ENCODE results near the gene EEF1A1.

EEF1A1 gene

DNA sequence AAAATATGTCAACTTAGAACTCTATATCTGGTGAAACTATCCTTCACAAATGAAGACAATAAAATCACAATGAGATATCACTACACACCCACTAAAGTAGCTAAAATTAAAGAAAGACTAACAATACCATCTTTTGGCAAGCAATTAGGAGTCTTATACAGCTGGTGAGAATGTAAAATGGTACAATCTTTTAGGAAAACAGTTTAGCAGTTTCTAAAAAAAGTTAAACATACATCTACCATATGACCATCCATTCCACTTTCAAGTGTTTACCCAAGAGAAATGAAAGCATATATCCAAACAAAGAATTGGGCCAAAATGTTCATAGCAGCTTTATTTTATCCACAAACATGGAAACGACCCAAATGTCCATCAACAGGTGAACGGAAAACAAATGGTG, 13.8 kb upstream of the EEF1A1 start:
- no peak overlapping the region for H2BK5ac ChIP-seq (ENCODE audit: low read depth, low read length, poor library complexity, severe bottlenecking)
- H3K14ac ChIP-seq (ENCODE audit: low read length in 2 of 2) = no peak overlapping the region
- no peak overlapping the region for H3K4ac ChIP-seq (ENCODE audit: low read depth in 1 of 2, low read length in 2 of 2)
- no peak overlapping the region for H4K8ac ChIP-seq (ENCODE audit: low read length)
- H3K18ac ChIP-seq (ENCODE audit: low read depth in 1 of 2, low read length in 2 of 2) = no peak overlapping the region
- H3K4me1 ChIP-seq (ENCODE audit: control insufficient read depth, insufficient read depth, low read depth, low read length) = no peaks in the 10 kb centered on the region
- H3K36me3 ChIP-seq (ENCODE audit: control insufficient read depth in 1 of 2, insufficient read depth in 2 of 2, low read depth in 1 of 2, low read length in 2 of 2) = no peaks in the 10 kb centered on the region
- 91% methylated on average over 2 of the region's 2 CpGs for WGBS
- H2BK15ac ChIP-seq (ENCODE audit: low read depth, poor library complexity, severe bottlenecking) = no peak overlapping the region
- no peak overlapping the region for H2BK120ac ChIP-seq (ENCODE audit: low read depth, low read length)
- no peak overlapping the region for H2AFZ ChIP-seq (ENCODE audit: low read depth, low read length)
- H2AK5ac ChIP-seq (ENCODE audit: low read length, severe bottlenecking) = no peak overlapping the region
- no peak overlapping the region for H2BK12ac ChIP-seq (ENCODE audit: low read length in 2 of 2)
- H3K79me1 ChIP-seq (replicated peaks; ENCODE audit: low read length, poor library complexity, severe bottlenecking) = no peaks in the 10 kb centered on the region
- no peak overlapping the region for H3K9ac ChIP-seq (ENCODE audit: low read length)
- no peaks in the 10 kb centered on the region for H3K9me3 ChIP-seq (ENCODE audit: control insufficient read depth, low read length)
- H3K27me3 ChIP-seq (ENCODE audit: control insufficient read depth in 1 of 2, insufficient read depth in 1 of 2, low read length in 2 of 2) = no peaks in the 10 kb centered on the region
- no peak overlapping the region for H3K4me2 ChIP-seq (ENCODE audit: low read length, poor library complexity, severe bottlenecking)
- H3K27ac ChIP-seq (ENCODE audit: low read length, poor library complexity, severe bottlenecking) = no peak overlapping the region
- DNase-seq = no peak
- no peak overlapping the region for H3K4me3 ChIP-seq (ENCODE audit: insufficient read depth in 1 of 2, low read depth in 1 of 2, low read length in 2 of 2)
- no peak overlapping the region for H3K23ac ChIP-seq (ENCODE audit: low read length in 2 of 2)
- no peak overlapping the region for H4K91ac ChIP-seq (ENCODE audit: low read length)

DNA sequence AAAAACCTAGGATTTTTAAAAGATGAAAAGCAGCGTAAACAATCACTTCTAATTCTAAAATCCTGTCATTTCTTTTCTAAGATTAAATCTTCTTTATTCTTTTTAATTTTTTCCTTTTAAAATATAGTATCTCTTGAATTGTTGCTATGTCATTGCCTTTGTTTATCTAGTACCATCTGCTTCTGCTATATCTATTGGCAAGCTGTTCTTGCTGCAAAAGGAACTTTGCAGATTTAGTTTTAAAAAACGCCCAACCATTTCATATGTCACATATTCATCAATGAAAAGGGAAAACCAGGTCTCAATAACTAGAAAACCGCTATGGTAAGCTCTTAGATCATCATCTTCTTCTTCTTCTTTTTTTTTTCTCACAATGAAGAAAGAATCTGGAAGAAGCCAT, 11.5 kb upstream of the EEF1A1 start:
- Histone ChIP-seq H3K23ac (ENCODE audit: low read length in 2 of 2) (no peak overlapping the region), H2BK15ac (ENCODE audit: low read depth, poor library complexity, severe bottlenecking) (no peak overlapping the region), H2BK12ac (ENCODE audit: low read length in 2 of 2) (no peak overlapping the region), H3K79me1 (replicated peaks; ENCODE audit: low read length, poor library complexity, severe bottlenecking) (no peaks in the 10 kb centered on the region), H3K18ac (ENCODE audit: low read depth in 1 of 2, low read length in 2 of 2) (no peak overlapping the region), H4K91ac (ENCODE audit: low read length) (no peak overlapping the region), H2BK5ac (ENCODE audit: low read depth, low read length, poor library complexity, severe bottlenecking) (no peak overlapping the region), H3K9ac (ENCODE audit: low read length) (no peak overlapping the region), H2AFZ (ENCODE audit: low read depth, low read length) (no peak overlapping the region), H3K4ac (ENCODE audit: low read depth in 1 of 2, low read length in 2 of 2) (no peak overlapping the region), H3K27ac (ENCODE audit: low read length, poor library complexity, severe bottlenecking) (no peak overlapping the region), H3K27me3 (ENCODE audit: control insufficient read depth in 1 of 2, insufficient read depth in 1 of 2, low read length in 2 of 2) (no peaks in the 10 kb centered on the region), H4K8ac (ENCODE audit: low read length) (no peak overlapping the region), H3K36me3 (ENCODE audit: control insufficient read depth in 1 of 2, insufficient read depth in 2 of 2, low read depth in 1 of 2, low read length in 2 of 2) (no peaks in the 10 kb centered on the region), H2AK5ac (ENCODE audit: low read length, severe bottlenecking) (no peak overlapping the region), H2BK120ac (ENCODE audit: low read depth, low read length) (no peak overlapping the region), H3K14ac (ENCODE audit: low read length in 2 of 2) (no peak overlapping the region), H3K4me1 (ENCODE audit: control insufficient read depth, insufficient read depth, low read depth, low read length) (no peaks in the 10 kb centered on the region), H3K4me2 (ENCODE audit: low read length, poor library complexity, severe bottlenecking) (no peak overlapping the region), H3K9me3 (ENCODE audit: control insufficient read depth, low read length) (no peaks in the 10 kb centered on the region), H3K4me3 (ENCODE audit: insufficient read depth in 1 of 2, low read depth in 1 of 2, low read length in 2 of 2) (no peak overlapping the region)
- 98% methylated on average over 2 of the region's 3 CpGs for WGBS
- DNase-seq = no peak

DNA sequence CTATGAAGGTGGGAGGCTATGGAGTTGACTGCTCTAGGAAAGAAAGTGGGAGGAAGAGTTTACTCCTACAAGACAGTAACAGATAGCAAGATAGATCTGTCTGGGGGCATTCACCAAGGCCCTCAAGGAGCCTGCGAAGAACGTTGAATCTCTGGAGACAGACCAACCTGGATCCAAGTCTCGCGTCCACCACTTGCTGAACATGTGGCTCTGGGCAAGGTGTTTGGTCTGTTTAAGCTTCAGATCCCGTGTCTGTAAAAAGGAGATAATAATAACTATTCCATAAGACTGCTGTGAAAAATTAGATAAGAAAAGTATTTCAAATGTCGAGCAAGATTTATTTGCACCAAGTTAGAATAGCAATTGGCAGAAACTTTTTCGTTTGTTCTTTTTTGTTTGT, 8.1 kb upstream of the EEF1A1 start:
- no peak overlapping the region for H2BK120ac ChIP-seq (ENCODE audit: low read depth, low read length)
- WGBS = 89% methylated on average over 5 of the region's 7 CpGs
- no peak overlapping the region for H4K91ac ChIP-seq (ENCODE audit: low read length)
- no peak overlapping the region for H2BK15ac ChIP-seq (ENCODE audit: low read depth, poor library complexity, severe bottlenecking)
- no peak overlapping the region for H2AFZ ChIP-seq (ENCODE audit: low read depth, low read length)
- H2BK12ac ChIP-seq (ENCODE audit: low read length in 2 of 2) = no peak overlapping the region
- H3K4me3 ChIP-seq (ENCODE audit: insufficient read depth in 1 of 2, low read depth in 1 of 2, low read length in 2 of 2) = no peak overlapping the region
- no peaks in the 10 kb centered on the region for H3K4me1 ChIP-seq (ENCODE audit: control insufficient read depth, insufficient read depth, low read depth, low read length)
- no peaks in the 10 kb centered on the region for H3K27me3 ChIP-seq (ENCODE audit: control insufficient read depth in 1 of 2, insufficient read depth in 1 of 2, low read length in 2 of 2)
- no peak overlapping the region for H3K23ac ChIP-seq (ENCODE audit: low read length in 2 of 2)
- H2AK5ac ChIP-seq (ENCODE audit: low read length, severe bottlenecking) = no peak overlapping the region
- no peak overlapping the region for H3K9ac ChIP-seq (ENCODE audit: low read length)
- no peak overlapping the region for H3K4ac ChIP-seq (ENCODE audit: low read depth in 1 of 2, low read length in 2 of 2)
- no peaks in the 10 kb centered on the region for H3K79me1 ChIP-seq (replicated peaks; ENCODE audit: low read length, poor library complexity, severe bottlenecking)
- DNase-seq = no peak
- no peak overlapping the region for H3K27ac ChIP-seq (ENCODE audit: low read length, poor library complexity, severe bottlenecking)
- H2BK5ac ChIP-seq (ENCODE audit: low read depth, low read length, poor library complexity, severe bottlenecking) = no peak overlapping the region
- H3K36me3 ChIP-seq (ENCODE audit: control insufficient read depth in 1 of 2, insufficient read depth in 2 of 2, low read depth in 1 of 2, low read length in 2 of 2) = no peaks in the 10 kb centered on the region
- no peak overlapping the region for H3K14ac ChIP-seq (ENCODE audit: low read length in 2 of 2)
- H3K4me2 ChIP-seq (ENCODE audit: low read length, poor library complexity, severe bottlenecking) = no peak overlapping the region
- H3K9me3 ChIP-seq (ENCODE audit: control insufficient read depth, low read length) = no peaks in the 10 kb centered on the region
- no peak overlapping the region for H4K8ac ChIP-seq (ENCODE audit: low read length)
- H3K18ac ChIP-seq (ENCODE audit: low read depth in 1 of 2, low read length in 2 of 2) = no peak overlapping the region

DNA sequence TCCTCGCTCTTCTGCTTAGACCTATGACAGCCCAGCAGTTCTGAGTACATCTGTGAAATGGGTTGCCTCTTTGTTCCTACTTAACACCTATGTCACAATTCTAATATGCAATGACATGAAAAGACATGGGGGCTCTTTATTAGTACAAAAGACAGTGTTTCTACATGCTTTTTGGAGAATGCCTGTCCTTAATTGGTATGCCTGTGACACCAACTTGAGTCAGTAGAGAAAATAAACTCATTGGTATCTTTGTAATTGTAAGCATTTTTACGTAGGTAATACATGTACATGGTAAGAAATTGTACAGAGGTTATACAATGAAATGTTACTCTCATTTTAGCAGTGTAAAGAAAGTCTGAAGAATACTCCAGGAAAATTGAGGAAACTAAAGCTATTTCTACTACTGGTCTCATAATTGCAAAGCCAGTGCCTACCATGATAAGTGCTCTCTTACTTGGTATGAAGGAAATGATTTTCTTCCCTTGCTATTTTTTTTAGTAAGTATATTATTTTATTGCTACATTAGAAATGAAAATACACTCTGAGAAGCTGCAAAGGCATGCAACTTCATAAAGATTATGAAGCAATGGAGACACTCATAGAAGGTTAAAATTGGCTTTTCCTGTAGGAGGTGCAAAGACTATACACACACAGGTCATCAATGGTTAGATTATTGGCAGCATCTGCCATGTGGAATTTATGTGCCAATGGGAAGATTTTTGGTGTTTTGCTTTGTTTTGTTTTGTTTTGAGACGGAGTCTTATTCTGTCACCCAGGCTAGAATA, 4.9 kb upstream of the EEF1A1 start:
- H3K14ac ChIP-seq (ENCODE audit: low read length in 2 of 2) = no peak overlapping the region
- no peak overlapping the region for H3K4me3 ChIP-seq (ENCODE audit: insufficient read depth in 1 of 2, low read depth in 1 of 2, low read length in 2 of 2)
- H3K79me1 ChIP-seq (replicated peaks; ENCODE audit: low read length, poor library complexity, severe bottlenecking) = peaks cover 3% of the 10 kb centered on the region
- H3K4me2 ChIP-seq (ENCODE audit: low read length, poor library complexity, severe bottlenecking) = no peak overlapping the region
- no peak overlapping the region for H4K8ac ChIP-seq (ENCODE audit: low read length)
- H3K18ac ChIP-seq (ENCODE audit: low read depth in 1 of 2, low read length in 2 of 2) = no peak overlapping the region
- H3K36me3 ChIP-seq (ENCODE audit: control insufficient read depth in 1 of 2, insufficient read depth in 2 of 2, low read depth in 1 of 2, low read length in 2 of 2) = peaks cover 0 to under 1% of the 10 kb centered on the region in 2 experiments
- H3K23ac ChIP-seq (ENCODE audit: low read length in 2 of 2) = no peak overlapping the region
- no peaks in the 10 kb centered on the region for H3K9me3 ChIP-seq (ENCODE audit: control insufficient read depth, low read length)
- H2BK15ac ChIP-seq (ENCODE audit: low read depth, poor library complexity, severe bottlenecking) = no peak overlapping the region
- H3K9ac ChIP-seq (ENCODE audit: low read length) = no peak overlapping the region
- H3K27me3 ChIP-seq (ENCODE audit: control insufficient read depth in 1 of 2, insufficient read depth in 1 of 2, low read length in 2 of 2) = no peaks in the 10 kb centered on the region
- H2BK12ac ChIP-seq (ENCODE audit: low read length in 2 of 2) = no peak overlapping the region
- H2BK120ac ChIP-seq (ENCODE audit: low read depth, low read length) = no peak overlapping the region
- 92% methylated on average over 2 of the region's 3 CpGs for whole genome bisulfite sequencing
- no peak overlapping the region for H2AFZ ChIP-seq (ENCODE audit: low read depth, low read length)
- peaks cover 1% of the 10 kb centered on the region for H3K4me1 ChIP-seq (ENCODE audit: control insufficient read depth, insufficient read depth, low read depth, low read length)
- no peak overlapping the region for H3K27ac ChIP-seq (ENCODE audit: low read length, poor library complexity, severe bottlenecking)
- H3K4ac ChIP-seq (ENCODE audit: low read depth in 1 of 2, low read length in 2 of 2) = no peak overlapping the region
- no peak for DNase-seq
- peak overlapping the region; percentile 16 for H2AK5ac ChIP-seq (ENCODE audit: low read length, severe bottlenecking)
- H2BK5ac ChIP-seq (ENCODE audit: low read depth, low read length, poor library complexity, severe bottlenecking) = no peak overlapping the region
- H4K91ac ChIP-seq (ENCODE audit: low read length) = no peak overlapping the region
